ENCODE results near the gene ETS2.
"Not testable (repeated sequence)": the region's sequence is repeated elsewhere in the genome, so short reads cannot be mapped to it uniquely, and the experiment has no call there.

Gene ETS2

GRCh38 chr21:38818325-38818723 is 12.6 kb downstream of the ETS2 start:
- DNase-seq, result no peak

GRCh38 chr21:38819051-38819718 is 13.5 kb downstream of the ETS2 start:
- DNase-seq, result no peak

- DNase-seq, result no peak
Measured at GRCh38 chr21:38819719-38820159, 14.0 kb downstream of the ETS2 start.

GRCh38 chr21:38820471-38821239 is 14.9 kb downstream of the ETS2 start:
- no peak for DNase-seq

- no peak for DNase-seq
Measured at GRCh38 chr21:38821248-38821647, 15.5 kb downstream of the ETS2 start.

- no peak for DNase-seq
Measured at GRCh38 chr21:38821959-38822682, 16.4 kb downstream of the ETS2 start.

- no peak for DNase-seq
Measured at GRCh38 chr21:38822778-38823238, 17.1 kb downstream of the ETS2 start.

- DNase-seq, result no peak
Measured at GRCh38 chr21:38823737-38824123, 18.0 kb downstream of the ETS2 start.

- DNase-seq, result no peak
Measured at GRCh38 chr21:38824124-38824822, 18.5 kb downstream of the ETS2 start.

- DNase-seq, result no peak
Measured at GRCh38 chr21:38825269-38825668, 19.5 kb downstream of the ETS2 start.

GRCh38 chr21:38825921-38826320 is 20.2 kb downstream of the ETS2 start:
- no peak for DNase-seq

- DNase-seq, result not testable (repeated sequence)
Measured at GRCh38 chr21:38828111-38828510, 22.4 kb downstream of the ETS2 start.

- no peak for DNase-seq
Measured at GRCh38 chr21:38830671-38831525, 25.2 kb downstream of the ETS2 start.

- no peak for DNase-seq
Measured at GRCh38 chr21:38831526-38832467, 26.1 kb downstream of the ETS2 start.

- DNase-seq, result no peak
Measured at GRCh38 chr21:38832664-38833063, 26.9 kb downstream of the ETS2 start.

- DNase-seq, result no peak
Measured at GRCh38 chr21:38833117-38833516, 27.4 kb downstream of the ETS2 start.

GRCh38 chr21:38834725-38835124 is 29.0 kb downstream of the ETS2 start:
- DNase-seq, result no peak

- DNase-seq, result no peak
Measured at GRCh38 chr21:38837806-38838461, 32.2 kb downstream of the ETS2 start.

GRCh38 chr21:38838598-38839327 is 33.0 kb downstream of the ETS2 start:
- DNase-seq, result no peak
